B cell (primary cell): ENCODE measurements around the gene RFC2.

Experiments
- EZH2 ChIP-seq: IDR thresholded peaks from 2 replicates; pipeline ENCODE4 v1.6.1; 2012; ENCODE audit warnings: borderline replicate concordance, low read depth, mild to moderate bottlenecking, moderate library complexity, low read length; ENCODE audit not compliant: insufficient read depth, poor library complexity, severe bottlenecking
- TF ChIP-seq, protein P1 (sequence below): fragments of 200-600 bp; IDR thresholded peaks from one replicate; pipeline ENCODE4 v1.8.0; 2022; ENCODE audit warnings: antibody characterized with exemption, mild to moderate bottlenecking

DNA sequence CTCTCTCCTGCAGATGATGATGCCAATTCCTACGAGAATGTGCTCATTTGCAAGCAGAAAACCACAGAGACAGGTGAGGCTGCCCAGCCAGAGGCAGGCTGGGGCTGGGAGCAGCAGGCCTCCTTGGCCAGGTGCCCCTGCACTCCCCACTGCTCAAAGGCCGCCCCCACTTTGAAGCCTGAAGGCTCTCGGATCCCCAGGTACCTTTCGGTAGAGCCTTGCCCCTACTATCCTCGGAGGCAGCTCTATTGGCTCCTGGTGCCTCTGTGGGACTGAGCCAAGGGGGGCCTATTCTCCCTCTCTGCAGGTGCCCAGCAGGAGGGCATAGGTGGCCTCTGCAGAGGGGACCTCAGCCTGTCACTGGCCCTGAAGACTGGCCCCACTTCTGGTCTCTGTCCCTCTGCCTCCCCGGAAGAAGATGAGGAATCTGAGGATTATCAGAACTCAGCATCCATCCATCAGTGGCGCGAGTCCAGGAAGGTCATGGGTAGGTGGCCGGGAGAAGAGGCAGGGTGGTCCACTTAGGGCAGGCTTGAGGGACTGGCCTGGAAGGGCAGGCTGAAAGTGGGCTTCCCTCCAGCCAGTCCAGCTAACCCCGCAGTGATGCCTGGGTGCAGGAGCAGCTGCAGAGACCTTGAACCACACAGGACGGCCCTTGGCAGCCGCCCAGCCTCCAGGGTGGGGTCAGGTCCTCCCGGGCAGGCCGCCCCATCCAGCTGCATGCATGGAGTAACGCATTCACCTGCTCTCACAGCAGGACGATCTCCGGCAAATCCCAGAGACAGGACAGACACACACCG, 30.3 kb downstream of the RFC2 start:
- TF ChIP-seq EZH2, result no peak
- TF ChIP-seq, protein P1, sequence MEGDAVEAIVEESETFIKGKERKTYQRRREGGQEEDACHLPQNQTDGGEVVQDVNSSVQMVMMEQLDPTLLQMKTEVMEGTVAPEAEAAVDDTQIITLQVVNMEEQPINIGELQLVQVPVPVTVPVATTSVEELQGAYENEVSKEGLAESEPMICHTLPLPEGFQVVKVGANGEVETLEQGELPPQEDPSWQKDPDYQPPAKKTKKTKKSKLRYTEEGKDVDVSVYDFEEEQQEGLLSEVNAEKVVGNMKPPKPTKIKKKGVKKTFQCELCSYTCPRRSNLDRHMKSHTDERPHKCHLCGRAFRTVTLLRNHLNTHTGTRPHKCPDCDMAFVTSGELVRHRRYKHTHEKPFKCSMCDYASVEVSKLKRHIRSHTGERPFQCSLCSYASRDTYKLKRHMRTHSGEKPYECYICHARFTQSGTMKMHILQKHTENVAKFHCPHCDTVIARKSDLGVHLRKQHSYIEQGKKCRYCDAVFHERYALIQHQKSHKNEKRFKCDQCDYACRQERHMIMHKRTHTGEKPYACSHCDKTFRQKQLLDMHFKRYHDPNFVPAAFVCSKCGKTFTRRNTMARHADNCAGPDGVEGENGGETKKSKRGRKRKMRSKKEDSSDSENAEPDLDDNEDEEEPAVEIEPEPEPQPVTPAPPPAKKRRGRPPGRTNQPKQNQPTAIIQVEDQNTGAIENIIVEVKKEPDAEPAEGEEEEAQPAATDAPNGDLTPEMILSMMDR, result no peak
